Loucy (cell line): Measurements from ENCODE around the gene CCDC88A.

Experiments
- H2AFZ ChIP-seq: fragments of 200-600 bp; sonication (generic); 2 replicates; pipeline ENCODE4 v1.6.0; 2016; ENCODE audit warnings: antibody characterized with exemption, mild to moderate bottlenecking, low read length, moderate library complexity
- H3F3A ChIP-seq: fragments of 200-600 bp; 2 replicates; pipeline ENCODE4 v1.6.0; 2016; ENCODE audit warnings: antibody characterized with exemption, low read depth, mild to moderate bottlenecking
- H3K27me3 ChIP-seq: fragments of 200-600 bp; sonication (generic); 2 replicates; pipeline ENCODE4 v1.6.1; 2014; ENCODE audit warnings: low read length, mild to moderate bottlenecking; ENCODE audit not compliant: insufficient read depth, poor library complexity, severe bottlenecking
- H3K36me3 ChIP-seq: fragments of 200-600 bp; sonication (generic); 2 replicates; pipeline ENCODE4 v1.6.1; 2016; ENCODE audit warnings: low read length; ENCODE audit not compliant: insufficient read depth
- H3K4me1 ChIP-seq: fragments of 200-600 bp; sonication (generic); 2 replicates; pipeline ENCODE4 v1.5.1; 2014; ENCODE audit warnings: low read length, mild to moderate bottlenecking; ENCODE audit not compliant: insufficient read depth, poor library complexity, severe bottlenecking
- H3K4me2 ChIP-seq: fragments of 200-600 bp; sonication (generic); 2 replicates; pipeline ENCODE4 v1.6.0; 2014; ENCODE audit warnings: antibody characterized with exemption, low read length, low read depth, mild to moderate bottlenecking; ENCODE audit not compliant: poor library complexity, severe bottlenecking
- H3K4me3 ChIP-seq: fragments of 200-600 bp; sonication (generic); 2 replicates; pipeline ENCODE4 v1.5.1; 2014; ENCODE audit warnings: low read length, mild to moderate bottlenecking, mixed read lengths; ENCODE audit not compliant: poor library complexity, severe bottlenecking
- H3K79me2 ChIP-seq: fragments of 200-600 bp; sonication (generic); 2 replicates; pipeline ENCODE4 v1.6.1; 2014; ENCODE audit warnings: low read length; ENCODE audit not compliant: insufficient read depth
- H3K9ac ChIP-seq: fragments of 200-600 bp; sonication (generic); 2 replicates; pipeline ENCODE4 v1.6.0; 2014; ENCODE audit warnings: mild to moderate bottlenecking, low read depth, low read length, moderate library complexity; ENCODE audit not compliant: poor library complexity, severe bottlenecking
- H3K9me2 ChIP-seq: fragments of 200-600 bp; sonication (generic); replicated peaks from 2 replicates; pipeline ENCODE4 v1.6.1; 2016; ENCODE audit warnings: low read depth, low read length, mixed read lengths
- H3K9me3 ChIP-seq: fragments of 200-600 bp; sonication (generic); 2 replicates; pipeline ENCODE4 v1.6.1; 2014; ENCODE audit warnings: mild to moderate bottlenecking, antibody characterized with exemption, low read length, low read depth; ENCODE audit not compliant: insufficient read depth
- H4K20me1 ChIP-seq: fragments of 200-600 bp; sonication (generic); 2 replicates; pipeline ENCODE4 v1.6.0; 2014; ENCODE audit warnings: antibody characterized with exemption, low read length, mild to moderate bottlenecking; ENCODE audit not compliant: insufficient read depth, poor library complexity, severe bottlenecking
- EZH2phosphoT487 ChIP-seq: fragments of 200-600 bp; IDR thresholded peaks from 2 replicates; pipeline ENCODE4 v1.6.1; 2018; ENCODE audit warnings: antibody characterized with exemption, mild to moderate bottlenecking, moderate library complexity, borderline replicate concordance
- TF ChIP-seq, protein P1 (sequence below): fragments of 200-600 bp; sonication (generic); conservative IDR thresholded peaks from 2 replicates; pipeline ENCODE4 v1.5.1; 2014; ENCODE audit warnings: mild to moderate bottlenecking, antibody characterized with exemption, low read length

CCDC88A gene

DNA sequence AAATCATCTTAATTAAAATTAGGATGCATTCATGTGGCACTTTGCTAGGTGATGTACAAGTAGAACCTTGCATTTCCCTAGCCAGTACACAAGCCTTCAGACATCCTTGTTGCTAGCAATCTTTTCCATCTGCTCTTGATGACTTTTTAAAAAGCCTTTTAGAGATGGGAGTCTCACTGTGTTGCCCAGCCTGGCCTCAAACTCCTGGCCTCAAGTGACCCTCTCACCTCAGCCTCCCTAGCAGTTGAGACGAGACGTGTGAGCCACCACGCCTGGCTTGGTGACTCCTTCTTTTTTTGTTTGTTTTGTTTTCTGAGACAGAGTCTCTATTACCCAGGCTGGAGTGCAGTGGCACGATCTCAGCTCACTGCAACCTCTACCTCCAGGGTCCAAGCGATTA, 1.7 kb upstream of the CCDC88A start:
- H2AFZ ChIP-seq = no peak overlapping the region; the same call in 1 of the 2 replicates
- H3F3A ChIP-seq = no peaks in the 10 kb centered on the region
- peaks cover 23% of the 10 kb centered on the region for H4K20me1 ChIP-seq
- no peaks in the 10 kb centered on the region for H3K9me3 ChIP-seq
- peaks cover 44% of the 10 kb centered on the region for H3K79me2 ChIP-seq
- no peaks in the 10 kb centered on the region for H3K9me2 ChIP-seq
- H3K4me2 ChIP-seq = peak overlapping the region; percentile 75
- TF ChIP-seq EZH2phosphoT487 = no peak
- TF ChIP-seq, protein P1, sequence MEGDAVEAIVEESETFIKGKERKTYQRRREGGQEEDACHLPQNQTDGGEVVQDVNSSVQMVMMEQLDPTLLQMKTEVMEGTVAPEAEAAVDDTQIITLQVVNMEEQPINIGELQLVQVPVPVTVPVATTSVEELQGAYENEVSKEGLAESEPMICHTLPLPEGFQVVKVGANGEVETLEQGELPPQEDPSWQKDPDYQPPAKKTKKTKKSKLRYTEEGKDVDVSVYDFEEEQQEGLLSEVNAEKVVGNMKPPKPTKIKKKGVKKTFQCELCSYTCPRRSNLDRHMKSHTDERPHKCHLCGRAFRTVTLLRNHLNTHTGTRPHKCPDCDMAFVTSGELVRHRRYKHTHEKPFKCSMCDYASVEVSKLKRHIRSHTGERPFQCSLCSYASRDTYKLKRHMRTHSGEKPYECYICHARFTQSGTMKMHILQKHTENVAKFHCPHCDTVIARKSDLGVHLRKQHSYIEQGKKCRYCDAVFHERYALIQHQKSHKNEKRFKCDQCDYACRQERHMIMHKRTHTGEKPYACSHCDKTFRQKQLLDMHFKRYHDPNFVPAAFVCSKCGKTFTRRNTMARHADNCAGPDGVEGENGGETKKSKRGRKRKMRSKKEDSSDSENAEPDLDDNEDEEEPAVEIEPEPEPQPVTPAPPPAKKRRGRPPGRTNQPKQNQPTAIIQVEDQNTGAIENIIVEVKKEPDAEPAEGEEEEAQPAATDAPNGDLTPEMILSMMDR = no peak
- no peaks in the 10 kb centered on the region for H3K27me3 ChIP-seq
- no peaks in the 10 kb centered on the region for H3K36me3 ChIP-seq
- no peak overlapping the region for H3K4me3 ChIP-seq
- peaks cover 32% of the 10 kb centered on the region for H3K4me1 ChIP-seq
- peak overlapping the region; percentile 69 for H3K9ac ChIP-seq

DNA sequence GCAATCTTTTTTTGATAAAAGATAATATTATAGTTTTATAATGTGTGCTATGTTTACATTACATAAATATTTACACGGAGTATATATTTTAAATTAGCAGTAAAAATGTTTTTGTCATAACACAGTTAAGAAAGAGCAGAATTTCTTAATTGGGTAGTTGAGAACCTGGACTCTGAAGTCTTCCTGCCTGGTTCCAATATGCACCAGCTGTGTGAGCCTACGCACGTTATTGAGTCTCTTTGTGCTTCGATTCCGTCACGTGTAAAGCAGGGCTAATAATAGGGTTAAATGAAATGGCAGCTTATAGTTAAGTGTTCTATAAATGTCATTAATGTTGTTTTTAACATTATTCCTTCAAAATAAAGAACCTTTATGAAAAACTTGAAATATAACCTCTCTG, 1.2 kb upstream of the CCDC88A start:
- peak overlapping the region; percentile 75 for H3K4me2 ChIP-seq
- H3K79me2 ChIP-seq = peaks cover 48% of the 10 kb centered on the region
- peak overlapping the region; percentile 84 for H3K4me3 ChIP-seq
- TF ChIP-seq EZH2phosphoT487 = no peak
- TF ChIP-seq, protein P1 = no peak
- peak overlapping the region; percentile 69 for H3K9ac ChIP-seq
- no peaks in the 10 kb centered on the region for H3K36me3 ChIP-seq
- peaks cover 26% of the 10 kb centered on the region for H4K20me1 ChIP-seq
- H3K27me3 ChIP-seq = no peaks in the 10 kb centered on the region
- H3K4me1 ChIP-seq = peaks cover 31% of the 10 kb centered on the region
- H3K9me2 ChIP-seq = no peaks in the 10 kb centered on the region
- H3F3A ChIP-seq = no peaks in the 10 kb centered on the region
- peak overlapping the region; percentile 74; the same call in 1 of the 2 replicates for H2AFZ ChIP-seq
- H3K9me3 ChIP-seq = no peaks in the 10 kb centered on the region

DNA sequence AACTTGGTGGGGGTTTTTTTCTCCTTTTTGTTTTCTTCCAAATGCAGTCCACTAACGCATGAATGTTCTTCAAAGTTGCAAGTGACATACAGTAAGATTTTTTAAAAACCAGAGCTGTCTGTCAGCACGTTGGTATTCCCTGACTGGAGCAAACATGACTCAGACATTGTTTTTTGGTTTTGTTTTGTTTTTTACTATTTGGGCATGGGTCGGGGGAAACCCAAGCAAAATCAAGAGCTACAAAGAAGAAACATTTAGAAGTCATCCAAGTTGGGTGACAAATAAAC, 726 bp upstream of the CCDC88A start:
- H3K4me1 ChIP-seq = peaks cover 32% of the 10 kb centered on the region
- no peak for TF ChIP-seq EZH2phosphoT487
- TF ChIP-seq, protein P1 = no peak
- no peaks in the 10 kb centered on the region for H3F3A ChIP-seq
- peak overlapping the region; percentile 74 for H2AFZ ChIP-seq
- peaks cover 31% of the 10 kb centered on the region for H4K20me1 ChIP-seq
- H3K4me2 ChIP-seq = peak overlapping the region; percentile 75
- no peaks in the 10 kb centered on the region for H3K9me3 ChIP-seq
- no peaks in the 10 kb centered on the region for H3K36me3 ChIP-seq
- H3K27me3 ChIP-seq = no peaks in the 10 kb centered on the region
- H3K9me2 ChIP-seq = no peaks in the 10 kb centered on the region
- H3K79me2 ChIP-seq = peaks cover 53% of the 10 kb centered on the region
- peak overlapping the region; percentile 84 for H3K4me3 ChIP-seq
- peak overlapping the region; percentile 69 for H3K9ac ChIP-seq
